M059J (cell line): ENCODE results near the gene CD207. TPM values are rescaled to one million over a fixed set of nuclear protein-coding genes. Genes with fewer than 3 reads are reported as not detected.
"Not testable (repeated sequence)": the region's sequence is repeated elsewhere in the genome, so short reads cannot be mapped to it uniquely, and the experiment has no call there.

Experiments
- DNase-seq: peaks from one replicate; pipeline ENCODE4 v3.0.0-alpha.2; 2012; ENCODE audit warnings: low read depth
- total RNA-seq: library from RNA; depleted of rRNA; stranded (reverse); fragments of >200 nt; shearing (Covaris generic); gene quantifications from 2 replicates; pipeline ENCODE4 v1.2.3, GENCODE V29; 2014; rRNA removed

CD207 gene
- not detected in 2 replicates for total RNA-seq

GRCh38 chr2:70835643-70836042 is at the start of gene CD207:
Gene CD207, minus strand, starts transcription at chr2:70835816. Its CDS starts 40 bp downstream, at chr2:70835776.
- no peak for DNase-seq

DNA sequence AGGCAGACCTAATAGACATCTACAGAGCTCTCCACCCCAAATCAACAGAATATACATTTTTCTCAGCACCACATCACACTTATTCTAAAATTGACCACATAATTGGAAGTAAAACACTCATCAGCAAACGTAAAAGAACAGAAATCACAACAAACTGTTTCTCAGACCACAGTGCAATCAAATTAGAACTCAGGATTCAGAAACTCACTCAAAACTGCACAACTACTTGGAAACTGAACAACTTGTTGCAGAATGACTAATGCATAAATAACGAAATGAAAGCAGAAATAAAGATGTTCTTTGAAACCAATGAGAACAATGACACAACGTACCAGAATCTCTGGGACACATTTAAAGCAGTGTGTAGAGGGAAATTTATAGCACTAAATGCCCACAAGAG is 42.9 kb upstream of the CD207 start:
- DNase-seq: not testable (repeated sequence)

DNA sequence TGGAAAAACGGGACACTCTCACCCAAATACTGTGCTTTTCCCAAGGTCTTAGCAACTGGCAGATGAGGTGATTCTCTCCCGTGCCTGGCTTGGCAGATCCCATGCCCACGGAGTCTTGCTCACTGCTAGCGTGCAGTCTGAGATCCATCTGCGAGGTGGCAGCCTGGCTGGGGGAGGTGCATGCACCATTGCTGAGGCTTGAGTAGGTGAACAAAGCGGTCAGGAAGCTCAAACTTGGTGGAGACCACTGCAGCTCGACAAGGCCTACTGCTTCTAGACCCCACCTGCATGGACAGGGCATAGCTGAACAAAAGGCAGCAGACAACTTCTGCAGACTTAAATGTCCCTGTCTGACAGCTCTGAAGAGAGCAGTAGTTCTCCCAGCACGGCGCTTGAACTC is 40.5 kb upstream of the CD207 start:
- DNase-seq: not testable (repeated sequence)

- DNase-seq: no peak
Measured at GRCh38 chr2:70873541-70873940, 37.9 kb upstream of the CD207 start.

DNA sequence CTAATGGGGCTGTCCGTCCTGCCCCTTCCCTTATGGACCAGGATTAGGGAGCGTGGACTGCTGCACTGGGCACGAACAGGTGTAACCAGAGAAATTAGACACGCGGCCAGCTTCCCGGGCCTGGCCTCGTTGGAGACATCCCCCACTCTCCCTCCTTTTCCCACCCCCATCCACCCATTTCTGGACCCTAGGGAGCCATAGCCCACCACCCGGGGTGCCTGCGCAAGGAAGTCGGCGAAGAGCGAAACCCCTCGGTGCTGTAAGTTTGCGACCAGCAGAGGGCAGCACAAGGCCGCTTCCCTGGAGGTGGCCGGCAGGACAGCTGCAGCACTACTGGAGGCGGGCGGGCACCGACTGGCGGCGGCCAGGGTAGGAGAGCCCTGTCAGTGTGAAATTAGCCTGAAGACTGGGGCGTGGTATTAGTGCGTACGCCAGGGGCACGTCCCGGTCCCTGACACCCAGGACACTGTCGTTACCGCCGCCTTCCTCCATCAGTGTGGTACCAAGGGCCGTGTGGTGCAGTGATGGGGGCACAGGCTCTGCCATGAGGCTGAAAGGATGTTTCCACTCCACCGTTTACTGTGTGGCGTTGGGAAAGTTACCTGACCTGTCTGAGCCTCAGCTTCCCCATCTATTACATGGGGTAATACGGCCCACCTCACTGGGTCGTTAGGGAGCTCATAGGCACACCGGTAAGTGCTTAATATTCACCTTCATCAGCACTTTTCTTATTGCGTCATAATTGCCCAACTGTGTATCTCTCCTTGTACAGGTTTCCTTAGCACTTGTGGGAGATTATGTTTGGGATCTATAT is 36.0 kb upstream of the CD207 start:
- peak; percentile 64 for DNase-seq

DNA sequence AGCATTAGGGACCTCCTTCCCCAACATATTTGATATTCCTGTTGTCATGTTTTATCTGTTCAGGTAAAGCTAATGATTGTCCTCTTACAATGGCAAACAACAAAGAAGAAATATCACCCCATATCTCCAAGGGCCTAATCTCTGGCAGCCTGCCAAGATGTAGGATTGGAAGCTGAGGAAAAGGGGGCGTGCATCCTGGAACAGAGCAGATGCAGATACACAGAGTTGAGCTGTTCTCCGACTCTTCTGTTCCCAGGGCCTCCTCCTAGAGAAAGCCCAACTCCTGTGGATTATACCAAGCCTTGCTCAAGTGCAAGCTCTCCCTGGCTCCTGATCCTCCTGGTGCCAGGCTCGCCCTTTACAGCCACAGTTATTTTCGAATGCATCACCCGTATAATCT is 35.2 kb upstream of the CD207 start:
- DNase-seq: no peak

DNA sequence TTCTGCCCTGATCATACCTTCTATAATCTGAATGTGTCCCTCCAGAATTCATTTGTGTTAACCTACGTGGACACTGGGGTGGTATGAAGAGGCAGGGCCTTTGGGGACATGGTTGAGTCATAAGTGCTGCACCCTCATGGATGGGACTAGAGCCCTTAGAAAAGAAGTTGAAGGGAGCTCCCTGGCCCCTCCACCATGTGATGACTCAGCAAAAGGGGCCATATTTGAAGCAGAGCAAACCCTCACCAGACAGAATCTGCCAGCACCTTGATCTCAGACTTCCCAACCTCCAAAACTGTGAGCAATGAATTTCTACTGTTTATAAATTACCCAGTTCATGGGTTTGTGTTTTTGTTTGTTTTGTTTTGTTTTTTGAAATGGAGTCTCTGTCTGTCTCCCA is 33.4 kb upstream of the CD207 start:
- DNase-seq: no peak

- DNase-seq: peak; percentile 72
Measured at GRCh38 chr2:70861777-70862625, 26.4 kb upstream of the CD207 start.

DNA sequence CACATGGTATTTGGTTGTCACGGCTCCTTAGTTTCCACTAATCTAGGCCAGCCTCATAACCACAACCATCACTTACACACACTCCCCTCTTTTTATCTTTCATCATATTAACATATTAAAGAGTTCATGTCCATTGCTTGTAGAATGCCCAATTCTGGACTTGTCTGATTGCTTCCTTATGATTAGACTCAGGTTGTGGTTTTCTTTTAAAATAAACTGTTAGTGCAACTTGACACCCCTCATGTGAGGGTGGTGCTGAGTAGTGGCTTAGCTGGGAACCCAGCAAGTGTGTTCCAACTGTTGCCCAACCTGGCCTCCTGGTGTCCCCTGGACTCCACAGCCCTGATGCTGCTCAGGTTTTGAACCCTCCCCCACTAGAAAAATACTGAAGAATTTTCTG is 20.1 kb upstream of the CD207 start:
- DNase-seq: peak; percentile 66

- DNase-seq: no peak
Measured at GRCh38 chr2:70854411-70854810, 18.8 kb upstream of the CD207 start.

- DNase-seq: no peak
Measured at GRCh38 chr2:70852824-70853223, 17.2 kb upstream of the CD207 start.

DNA sequence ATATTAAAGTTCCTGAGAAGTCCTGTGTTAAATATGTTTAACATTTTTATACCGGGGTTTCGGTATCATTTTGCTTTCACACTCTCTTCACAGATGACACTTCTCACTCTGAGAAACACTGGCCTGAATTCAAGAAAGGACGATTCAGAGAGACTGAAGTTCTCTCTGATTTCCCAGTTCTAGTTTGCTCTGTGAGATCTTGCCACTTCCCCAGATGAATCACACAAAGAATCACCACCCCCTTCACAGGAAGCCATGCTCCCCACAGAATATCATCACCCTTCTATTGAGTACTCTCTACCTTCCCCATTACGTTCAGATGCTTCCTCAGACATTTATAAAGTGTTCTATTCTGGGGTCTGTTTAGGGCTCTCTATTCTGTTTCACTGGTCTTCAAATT is 16.1 kb upstream of the CD207 start:
- DNase-seq: peak; percentile 18

- DNase-seq: no peak
Measured at GRCh38 chr2:70850925-70851324, 15.3 kb upstream of the CD207 start.

- no peak for DNase-seq
Measured at GRCh38 chr2:70842401-70842800, 6.8 kb upstream of the CD207 start.

DNA sequence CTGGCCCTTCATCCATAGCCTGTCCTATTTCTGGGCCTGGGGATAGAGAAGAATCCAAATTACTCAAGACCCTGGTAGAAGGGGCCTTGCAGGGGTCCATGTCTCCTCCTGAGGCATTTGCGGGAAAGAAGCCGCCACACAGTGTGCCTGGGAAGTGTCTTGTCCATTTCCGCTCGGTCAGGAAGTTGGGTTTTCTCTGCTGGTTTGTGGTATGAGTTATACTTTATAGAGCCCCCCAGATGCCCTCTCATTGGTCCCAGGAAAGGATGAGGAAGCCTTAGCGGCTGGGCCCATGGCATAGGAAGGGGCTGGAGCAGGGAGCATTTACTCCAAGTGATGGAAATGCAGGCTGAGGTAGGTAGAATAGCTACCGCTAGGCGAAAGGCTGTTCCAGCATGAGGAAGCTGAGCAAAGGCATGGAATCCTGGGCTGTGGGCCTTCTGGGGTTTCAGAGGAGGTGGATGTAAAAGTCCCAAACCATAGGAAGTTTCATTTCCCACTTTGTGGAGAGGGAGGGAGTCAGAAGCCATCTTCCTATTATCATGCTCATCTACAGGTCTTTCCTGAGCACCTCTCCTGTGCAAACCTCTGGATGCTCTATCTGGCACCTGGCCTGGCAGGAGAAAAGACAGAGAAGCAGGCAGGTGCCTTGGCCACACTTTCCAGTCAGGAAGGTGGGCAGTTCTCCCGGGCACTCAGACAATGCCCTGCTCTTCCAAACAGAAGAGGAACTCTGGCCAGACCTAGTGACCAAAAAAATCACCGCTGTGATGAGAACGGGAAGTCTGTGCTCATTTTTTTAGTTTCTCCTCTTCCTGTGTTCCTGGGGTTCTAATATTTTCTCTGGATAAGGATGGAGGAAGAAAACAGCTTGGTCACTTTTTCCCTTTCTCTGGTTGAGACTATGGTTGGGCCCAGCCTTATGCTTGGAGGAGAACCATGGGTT is 2.6 kb upstream of the CD207 start:
- DNase-seq: no peak

DNA sequence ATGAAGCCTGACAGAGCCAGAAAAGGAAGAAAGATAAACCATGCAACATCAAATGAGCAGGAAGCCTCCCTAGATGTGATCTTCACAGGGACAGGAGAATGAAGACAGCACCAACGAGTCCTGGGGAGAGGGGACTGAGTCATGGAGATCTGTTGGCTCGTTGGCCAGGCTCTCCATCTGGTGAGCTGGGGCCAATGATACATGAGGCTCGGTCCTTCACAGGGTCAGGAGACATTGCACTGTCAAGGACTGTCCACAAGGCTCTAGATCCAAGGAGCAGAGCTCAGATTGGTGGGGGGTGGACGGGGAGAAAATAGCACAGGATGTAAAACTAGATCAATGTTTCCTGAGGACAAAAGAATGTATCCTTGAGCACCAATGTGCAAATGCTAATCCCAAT is 735 bp downstream of the CD207 start:
- DNase-seq: no peak

DNA sequence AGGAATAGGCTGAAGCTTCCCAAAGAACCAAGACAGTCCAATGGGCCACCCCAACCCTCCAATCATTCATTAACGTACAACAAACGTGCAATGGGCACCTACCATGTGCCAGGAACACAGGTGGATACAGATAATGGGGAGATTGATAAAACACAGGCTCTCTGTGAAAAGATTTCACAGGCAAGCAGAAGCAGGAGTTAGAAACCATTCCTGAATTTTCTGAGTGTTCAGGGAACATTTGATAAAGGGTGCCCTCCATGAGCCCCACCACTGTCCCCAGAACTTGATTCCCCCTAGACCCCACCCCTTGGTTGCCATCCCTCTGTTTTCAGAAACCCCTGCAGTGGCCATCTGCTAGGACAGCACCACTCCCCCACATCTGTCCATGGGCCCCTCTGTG is 1.5 kb downstream of the CD207 start:
- no peak for DNase-seq

DNA sequence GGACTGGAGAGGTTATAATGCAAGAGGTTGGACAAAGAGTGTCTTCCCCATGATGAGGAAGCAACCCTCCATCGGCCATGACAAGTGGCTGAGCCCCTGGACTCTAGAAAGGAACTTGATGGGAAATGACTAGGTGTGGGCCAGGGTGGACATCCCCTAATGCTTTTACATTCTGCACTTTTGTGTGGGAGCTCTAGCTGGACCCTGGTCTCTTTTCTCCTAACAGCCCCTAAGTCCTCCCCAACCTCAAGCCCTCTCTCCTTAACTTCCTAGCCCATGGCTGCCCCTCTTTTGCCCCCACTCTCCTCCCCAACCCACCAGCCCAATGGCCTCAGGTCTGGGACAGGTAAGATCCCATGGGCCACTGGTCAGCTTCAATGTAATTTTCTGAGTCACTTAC is 2.4 kb downstream of the CD207 start:
- DNase-seq: no peak

GRCh38 chr2:70832386-70832785 is 3.2 kb downstream of the CD207 start:
- no peak for DNase-seq

GRCh38 chr2:70831861-70832260 is 3.8 kb downstream of the CD207 start:
- DNase-seq: no peak

GRCh38 chr2:70830366-70830765 is 5.2 kb downstream of the CD207 start:
- no peak for DNase-seq

DNA sequence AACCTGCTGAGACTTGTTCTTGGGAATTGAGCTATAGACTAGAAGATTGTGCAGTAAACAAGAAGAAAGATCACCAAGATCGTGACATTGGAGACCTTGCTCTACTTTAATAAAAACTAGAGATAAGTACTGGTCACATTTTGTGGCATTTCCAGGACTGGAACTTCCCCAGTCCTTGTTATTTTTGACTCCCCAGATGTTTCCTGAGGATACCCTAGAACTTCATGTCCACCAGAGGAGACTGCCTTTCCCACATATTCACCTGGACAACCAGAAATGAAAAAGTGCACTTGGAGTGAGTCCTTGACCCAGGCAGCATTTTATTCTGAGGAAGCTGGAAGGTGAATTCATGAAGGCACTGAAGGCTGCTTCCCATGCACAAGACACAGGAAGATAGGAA is 5.7 kb downstream of the CD207 start:
- no peak for DNase-seq
